ENCODE results near the gene KREMEN1. TPM values are rescaled to one million over a fixed set of nuclear protein-coding genes. Genes with fewer than 3 reads are reported as not detected.
A peak's percentile ranks its signal among the peaks of the same experiment; 100 is the strongest.

The KREMEN1 gene
- total and polyA plus RNA-seq, 4 donors, result 1.2 to 22.6 (median 3.8) TPM

DNA sequence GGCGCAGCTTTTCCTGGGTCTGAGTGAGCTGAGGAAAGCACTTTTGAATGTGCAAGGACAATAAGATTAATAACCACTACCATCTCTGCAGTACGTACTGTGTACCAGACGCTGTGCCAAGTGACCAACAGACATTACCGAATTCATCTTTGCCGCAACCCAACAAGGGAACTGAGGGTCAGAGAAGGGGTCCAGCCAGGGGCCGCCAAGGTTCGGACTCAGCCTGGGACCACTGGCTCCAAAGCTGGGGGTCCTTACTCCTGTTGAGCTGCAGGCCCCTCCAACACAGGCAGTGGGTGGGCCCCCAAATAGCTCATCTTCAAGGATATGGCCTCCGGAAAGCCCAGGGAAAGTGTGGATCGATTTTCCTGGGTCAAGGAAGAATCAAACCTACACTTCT lies 77.9 kb downstream of the KREMEN1 start:
- Histone ChIP-seq H3K9ac (ENCODE audit: low read depth in 1 of 2, low read length in 2 of 2) (no peak overlapping the region), H3K9me3 (ENCODE audit: control insufficient read depth in 4 of 4, low read length in 3 of 4) (no peaks in the 10 kb centered on the region), H3K27me3 (ENCODE audit: control insufficient read depth in 4 of 4, insufficient read depth in 4 of 4, low read length in 3 of 4) (no peaks in the 10 kb centered on the region), H3K27ac (ENCODE audit: low read depth in 1 of 2, low read length in 2 of 2) (no peak overlapping the region), H3K36me3 (ENCODE audit: control insufficient read depth in 4 of 4, insufficient read depth in 3 of 4, low read depth in 1 of 4, low read length in 3 of 4) (no peaks in the 10 kb centered on the region), H3K4me1 (ENCODE audit: control insufficient read depth in 4 of 4, insufficient read depth in 4 of 4, low read length in 3 of 4) (peaks cover 0 to 15% (median 5%) of the 10 kb centered on the region in 4 donors), H3K4me3 (ENCODE audit: low read depth in 1 of 3, low read length in 3 of 3) (no peak overlapping the region)
- 93% methylated on average over 9 of the region's 9 CpGs for WGBS
- TF ChIP-seq RXRA (IDR thresholded peaks at IDR 0.05), result no peak
- TF ChIP-seq GABPA (IDR thresholded peaks at IDR 0.05 in 1 of 2, conservative IDR thresholded peaks at IDR 0.05 in 1 of 2), result no peak
- no peak for TF ChIP-seq JUND (IDR thresholded peaks at IDR 0.05)
- TF ChIP-seq HNF4A (conservative IDR thresholded peaks at IDR 0.05), result no peak
- TF ChIP-seq, protein P1, sequence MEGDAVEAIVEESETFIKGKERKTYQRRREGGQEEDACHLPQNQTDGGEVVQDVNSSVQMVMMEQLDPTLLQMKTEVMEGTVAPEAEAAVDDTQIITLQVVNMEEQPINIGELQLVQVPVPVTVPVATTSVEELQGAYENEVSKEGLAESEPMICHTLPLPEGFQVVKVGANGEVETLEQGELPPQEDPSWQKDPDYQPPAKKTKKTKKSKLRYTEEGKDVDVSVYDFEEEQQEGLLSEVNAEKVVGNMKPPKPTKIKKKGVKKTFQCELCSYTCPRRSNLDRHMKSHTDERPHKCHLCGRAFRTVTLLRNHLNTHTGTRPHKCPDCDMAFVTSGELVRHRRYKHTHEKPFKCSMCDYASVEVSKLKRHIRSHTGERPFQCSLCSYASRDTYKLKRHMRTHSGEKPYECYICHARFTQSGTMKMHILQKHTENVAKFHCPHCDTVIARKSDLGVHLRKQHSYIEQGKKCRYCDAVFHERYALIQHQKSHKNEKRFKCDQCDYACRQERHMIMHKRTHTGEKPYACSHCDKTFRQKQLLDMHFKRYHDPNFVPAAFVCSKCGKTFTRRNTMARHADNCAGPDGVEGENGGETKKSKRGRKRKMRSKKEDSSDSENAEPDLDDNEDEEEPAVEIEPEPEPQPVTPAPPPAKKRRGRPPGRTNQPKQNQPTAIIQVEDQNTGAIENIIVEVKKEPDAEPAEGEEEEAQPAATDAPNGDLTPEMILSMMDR (IDR thresholded peaks at IDR 0.05; ENCODE audit: low read depth, low read length, missing input control), result no peak
- no peak for TF ChIP-seq FOXA1 (IDR thresholded peaks at IDR 0.05)
- TF ChIP-seq YY1 (IDR thresholded peaks at IDR 0.05), result no peak
- TF ChIP-seq HNF4G (IDR thresholded peaks at IDR 0.05), result no peak
- TF ChIP-seq SP1 (IDR thresholded peaks at IDR 0.05), result no peak
- no peak for TF ChIP-seq TAF1 (conservative IDR thresholded peaks at IDR 0.05)
- no peak for TF ChIP-seq FOXA2 (IDR thresholded peaks at IDR 0.05)
- TF ChIP-seq EGR1 (IDR thresholded peaks at IDR 0.05; ENCODE audit: low read depth in 2 of 2), result no peak
- TF ChIP-seq RAD21 (IDR thresholded peaks at IDR 0.05), result no peak
- no peak for TF ChIP-seq NR2F2 (IDR thresholded peaks at IDR 0.05)
- DNase-seq (ENCODE audit: low spot score), result peak; percentile 12

DNA sequence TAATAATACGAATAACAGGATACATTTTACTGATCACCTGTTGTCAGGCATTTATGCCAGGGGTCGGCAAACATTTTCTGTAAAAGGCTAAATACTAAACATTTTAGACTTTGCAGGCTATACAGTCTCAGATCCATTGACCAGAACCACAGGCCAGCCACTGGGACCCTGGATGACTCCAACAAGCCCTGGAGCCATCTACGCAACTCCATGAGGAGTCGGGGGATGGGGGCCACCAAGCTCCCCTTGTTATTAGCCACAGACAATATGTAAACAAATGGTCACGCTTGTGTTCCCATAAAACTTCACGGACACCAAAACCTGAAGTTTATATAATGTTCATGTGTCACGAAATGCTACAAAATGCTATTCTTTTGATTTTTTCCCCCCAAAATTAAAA lies 78.5 kb downstream of the KREMEN1 start:
- Histone ChIP-seq H3K9ac (ENCODE audit: low read depth in 1 of 2, low read length in 2 of 2) (no peak overlapping the region), H3K36me3 (ENCODE audit: control insufficient read depth in 4 of 4, insufficient read depth in 3 of 4, low read depth in 1 of 4, low read length in 3 of 4) (no peaks in the 10 kb centered on the region), H3K27ac (ENCODE audit: low read depth in 1 of 2, low read length in 2 of 2) (no peak overlapping the region), H3K4me1 (ENCODE audit: control insufficient read depth in 4 of 4, insufficient read depth in 4 of 4, low read length in 3 of 4) (peaks cover 0 to 15% (median 5%) of the 10 kb centered on the region in 4 donors), H3K27me3 (ENCODE audit: control insufficient read depth in 4 of 4, insufficient read depth in 4 of 4, low read length in 3 of 4) (no peaks in the 10 kb centered on the region), H3K9me3 (ENCODE audit: control insufficient read depth in 4 of 4, low read length in 3 of 4) (no peaks in the 10 kb centered on the region), H3K4me3 (ENCODE audit: low read depth in 1 of 3, low read length in 3 of 3) (no peak overlapping the region)
- DNase-seq (ENCODE audit: low spot score), result peak; percentile 9
- TF ChIP-seq HNF4G (IDR thresholded peaks at IDR 0.05), result no peak
- TF ChIP-seq, protein P2, sequence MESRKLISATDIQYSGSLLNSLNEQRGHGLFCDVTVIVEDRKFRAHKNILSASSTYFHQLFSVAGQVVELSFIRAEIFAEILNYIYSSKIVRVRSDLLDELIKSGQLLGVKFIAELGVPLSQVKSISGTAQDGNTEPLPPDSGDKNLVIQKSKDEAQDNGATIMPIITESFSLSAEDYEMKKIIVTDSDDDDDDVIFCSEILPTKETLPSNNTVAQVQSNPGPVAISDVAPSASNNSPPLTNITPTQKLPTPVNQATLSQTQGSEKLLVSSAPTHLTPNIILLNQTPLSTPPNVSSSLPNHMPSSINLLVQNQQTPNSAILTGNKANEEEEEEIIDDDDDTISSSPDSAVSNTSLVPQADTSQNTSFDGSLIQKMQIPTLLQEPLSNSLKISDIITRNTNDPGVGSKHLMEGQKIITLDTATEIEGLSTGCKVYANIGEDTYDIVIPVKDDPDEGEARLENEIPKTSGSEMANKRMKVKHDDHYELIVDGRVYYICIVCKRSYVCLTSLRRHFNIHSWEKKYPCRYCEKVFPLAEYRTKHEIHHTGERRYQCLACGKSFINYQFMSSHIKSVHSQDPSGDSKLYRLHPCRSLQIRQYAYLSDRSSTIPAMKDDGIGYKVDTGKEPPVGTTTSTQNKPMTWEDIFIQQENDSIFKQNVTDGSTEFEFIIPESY (IDR thresholded peaks at IDR 0.05), result no peak
- no peak for TF ChIP-seq YY1 (IDR thresholded peaks at IDR 0.05)
- TF ChIP-seq, protein P1 (IDR thresholded peaks at IDR 0.05; ENCODE audit: low read depth, low read length, missing input control), result no peak
- no peak for TF ChIP-seq RAD21 (IDR thresholded peaks at IDR 0.05)
- TF ChIP-seq RXRA (IDR thresholded peaks at IDR 0.05), result no peak
- TF ChIP-seq GABPA (IDR thresholded peaks at IDR 0.05 in 1 of 2, conservative IDR thresholded peaks at IDR 0.05 in 1 of 2), result no peak
- TF ChIP-seq HNF4A (conservative IDR thresholded peaks at IDR 0.05), result no peak
- TF ChIP-seq FOXA1 (IDR thresholded peaks at IDR 0.05), result no peak
- no peak for TF ChIP-seq SP1 (IDR thresholded peaks at IDR 0.05)
- TF ChIP-seq EGR1 (IDR thresholded peaks at IDR 0.05; ENCODE audit: low read depth in 2 of 2), result no peak
- TF ChIP-seq JUND (IDR thresholded peaks at IDR 0.05), result no peak
- no peak for TF ChIP-seq TAF1 (conservative IDR thresholded peaks at IDR 0.05)
- TF ChIP-seq, protein P3, sequence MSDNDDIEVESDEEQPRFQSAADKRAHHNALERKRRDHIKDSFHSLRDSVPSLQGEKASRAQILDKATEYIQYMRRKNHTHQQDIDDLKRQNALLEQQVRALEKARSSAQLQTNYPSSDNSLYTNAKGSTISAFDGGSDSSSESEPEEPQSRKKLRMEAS (IDR thresholded peaks at IDR 0.05), result no peak
- 96% methylated on average over 7 of the region's 7 CpGs for WGBS

Measured in liver (tissue), 9 donors.